Chondrocyte (in vitro differentiated cells): Measurements from ENCODE around the gene TTC27. TPM values are rescaled to one million over a fixed set of nuclear protein-coding genes. Genes with fewer than 3 reads are reported as not detected.

Experiments used
- DNase-seq: peaks from one replicate; pipeline ENCODE4 v3.0.0; 2021; ENCODE audit warnings: mixed read lengths, low spot score
- H3K27ac Mint-ChIP-seq: one replicate; pipeline ENCODE4 v1.8.0; 2021; ENCODE audit warnings: mild to moderate bottlenecking, moderate library complexity, mixed read lengths; ENCODE audit not compliant: unreplicated experiment
- H3K27me3 Mint-ChIP-seq: 2 replicates; pipeline ENCODE4 v1.8.0; 2021; ENCODE audit warnings: low read depth, mixed read lengths
- H3K36me3 Mint-ChIP-seq: 2 replicates; pipeline ENCODE4 v1.8.0; 2021; ENCODE audit warnings: low read depth, mixed read lengths
- H3K4me1 Mint-ChIP-seq: 2 replicates; pipeline ENCODE4 v1.8.0; 2021; ENCODE audit warnings: low read depth, mild to moderate bottlenecking, mixed read lengths
- H3K4me3 Mint-ChIP-seq: one replicate; pipeline ENCODE4 v1.8.0; 2021; ENCODE audit warnings: mild to moderate bottlenecking, moderate library complexity, mixed read lengths; ENCODE audit not compliant: unreplicated experiment
- H3K9me3 Mint-ChIP-seq: 2 replicates; pipeline ENCODE4 v1.8.0; 2021; ENCODE audit warnings: low read depth, mixed read lengths
- total RNA-seq: library from RNA; stranded (reverse); gene quantifications from 3 replicates; pipeline ENCODE4 v1.2.1, GENCODE V29; 2021
- TF ChIP-seq, protein P1 (sequence below): fragments of 200-600 bp; sonication (generic); IDR thresholded peaks from 2 replicates; pipeline ENCODE4 v1.5.0; 2021; ENCODE audit warnings: antibody characterized with exemption, mild to moderate bottlenecking, moderate library complexity

The TTC27 gene
- total RNA-seq, 1 donor from 2014 or later: 13.5 TPM

GRCh38 chr2:32756074-32756727 is 128.4 kb downstream of the TTC27 start:
- Mint-ChIP-seq H3K27me3 (no peaks in the 10 kb centered on the region), H3K4me3 (no peak overlapping the region), H3K27ac (no peak overlapping the region), H3K36me3 (peaks cover 12% of the 10 kb centered on the region), H3K4me1 (peaks cover 14% of the 10 kb centered on the region), H3K9me3 (no peaks in the 10 kb centered on the region)
- TF ChIP-seq, protein P1, sequence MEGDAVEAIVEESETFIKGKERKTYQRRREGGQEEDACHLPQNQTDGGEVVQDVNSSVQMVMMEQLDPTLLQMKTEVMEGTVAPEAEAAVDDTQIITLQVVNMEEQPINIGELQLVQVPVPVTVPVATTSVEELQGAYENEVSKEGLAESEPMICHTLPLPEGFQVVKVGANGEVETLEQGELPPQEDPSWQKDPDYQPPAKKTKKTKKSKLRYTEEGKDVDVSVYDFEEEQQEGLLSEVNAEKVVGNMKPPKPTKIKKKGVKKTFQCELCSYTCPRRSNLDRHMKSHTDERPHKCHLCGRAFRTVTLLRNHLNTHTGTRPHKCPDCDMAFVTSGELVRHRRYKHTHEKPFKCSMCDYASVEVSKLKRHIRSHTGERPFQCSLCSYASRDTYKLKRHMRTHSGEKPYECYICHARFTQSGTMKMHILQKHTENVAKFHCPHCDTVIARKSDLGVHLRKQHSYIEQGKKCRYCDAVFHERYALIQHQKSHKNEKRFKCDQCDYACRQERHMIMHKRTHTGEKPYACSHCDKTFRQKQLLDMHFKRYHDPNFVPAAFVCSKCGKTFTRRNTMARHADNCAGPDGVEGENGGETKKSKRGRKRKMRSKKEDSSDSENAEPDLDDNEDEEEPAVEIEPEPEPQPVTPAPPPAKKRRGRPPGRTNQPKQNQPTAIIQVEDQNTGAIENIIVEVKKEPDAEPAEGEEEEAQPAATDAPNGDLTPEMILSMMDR: no peak
- DNase-seq: no peak

DNA sequence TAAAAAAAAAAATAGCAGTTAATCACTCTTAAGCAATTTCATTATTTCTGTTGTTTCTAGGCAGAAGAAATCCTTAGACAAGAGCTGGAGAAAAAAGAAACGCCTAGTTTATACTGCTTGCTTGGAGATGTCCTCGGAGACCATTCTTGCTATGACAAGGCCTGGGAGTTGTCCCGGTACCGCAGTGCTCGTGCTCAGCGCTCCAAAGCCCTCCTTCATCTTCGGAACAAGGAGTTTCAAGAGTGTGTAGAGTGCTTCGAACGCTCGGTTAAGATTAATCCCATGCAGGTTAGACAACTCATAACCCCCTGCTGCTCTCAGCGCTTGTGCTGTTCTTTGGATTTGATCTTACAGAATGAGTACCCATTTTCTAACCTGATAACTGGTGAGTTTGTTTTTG is 130.4 kb downstream of the TTC27 start:
- H3K36me3 Mint-ChIP-seq: peaks cover 18% of the 10 kb centered on the region
- no peak for DNase-seq
- H3K9me3 Mint-ChIP-seq: no peaks in the 10 kb centered on the region
- no peak overlapping the region for H3K27ac Mint-ChIP-seq
- H3K4me3 Mint-ChIP-seq: no peak overlapping the region
- H3K27me3 Mint-ChIP-seq: no peaks in the 10 kb centered on the region
- TF ChIP-seq, protein P1: no peak
- no peaks in the 10 kb centered on the region for H3K4me1 Mint-ChIP-seq

DNA sequence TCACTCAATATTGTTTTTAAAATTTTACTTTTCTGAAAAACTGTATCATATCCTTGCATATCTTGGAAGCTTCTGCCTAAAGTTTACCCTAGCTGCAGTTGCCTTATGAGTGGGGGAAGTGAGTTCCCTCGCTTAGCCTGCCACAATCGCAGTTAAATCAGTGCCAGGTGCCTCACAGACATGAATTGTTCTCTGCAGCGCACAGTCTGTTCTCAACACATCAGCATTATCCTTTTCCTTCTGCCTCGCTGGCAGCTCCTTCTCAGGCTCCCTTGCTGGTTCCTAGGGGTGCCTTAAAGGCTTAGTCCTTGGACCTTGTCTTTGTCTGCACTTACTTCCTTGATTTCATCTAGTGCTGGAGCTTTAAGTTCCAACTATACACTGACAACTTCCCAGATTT is 132.8 kb downstream of the TTC27 start:
- Mint-ChIP-seq H3K27me3 (no peaks in the 10 kb centered on the region), H3K9me3 (no peaks in the 10 kb centered on the region), H3K4me1 (peaks cover 2% of the 10 kb centered on the region), H3K27ac (no peak overlapping the region), H3K4me3 (no peak overlapping the region), H3K36me3 (peaks cover 20% of the 10 kb centered on the region)
- no peak for DNase-seq
- TF ChIP-seq, protein P1: no peak

GRCh38 chr2:32768387-32769174 is 140.7 kb downstream of the TTC27 start:
- H3K4me1 Mint-ChIP-seq: peaks cover 11% of the 10 kb centered on the region
- H3K27ac Mint-ChIP-seq: no peak overlapping the region
- TF ChIP-seq, protein P1: no peak
- DNase-seq: no peak
- no peaks in the 10 kb centered on the region for H3K27me3 Mint-ChIP-seq
- no peaks in the 10 kb centered on the region for H3K9me3 Mint-ChIP-seq
- no peak overlapping the region for H3K4me3 Mint-ChIP-seq
- H3K36me3 Mint-ChIP-seq: peaks cover 1% of the 10 kb centered on the region

GRCh38 chr2:32770360-32770759 is 142.5 kb downstream of the TTC27 start:
- no peaks in the 10 kb centered on the region for H3K9me3 Mint-ChIP-seq

More at GRCh38 chr2:32770360-32770759, 142.5 kb downstream of the TTC27 start:
- no peak overlapping the region for H3K27ac Mint-ChIP-seq
- no peaks in the 10 kb centered on the region for H3K27me3 Mint-ChIP-seq
- no peak for DNase-seq
- peaks cover 9% of the 10 kb centered on the region for H3K4me1 Mint-ChIP-seq
- TF ChIP-seq, protein P1: no peak
- H3K4me3 Mint-ChIP-seq: no peak overlapping the region
- no peaks in the 10 kb centered on the region for H3K36me3 Mint-ChIP-seq
